ENCODE data around the gene TRABD2B.

DNA sequence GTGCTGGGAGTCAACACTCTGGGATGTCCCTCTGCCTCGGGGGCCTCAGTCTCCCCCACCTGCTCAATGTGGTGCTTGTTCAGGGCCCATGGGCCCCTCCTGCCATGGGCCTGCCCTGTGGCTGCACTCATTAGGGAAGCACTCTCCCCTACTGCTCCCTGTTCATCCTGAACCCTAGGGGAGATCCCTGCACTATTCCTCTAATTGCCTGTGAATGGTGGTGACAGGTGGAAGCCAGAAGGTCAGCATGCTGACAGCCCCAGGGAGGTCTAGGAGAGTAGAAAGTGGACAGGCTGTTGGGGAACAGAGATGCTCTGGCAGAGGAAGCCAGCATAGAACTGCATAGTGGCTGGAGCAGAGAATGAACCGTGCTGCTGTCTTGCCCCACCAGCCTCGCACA lies 217.6 kb downstream of the TRABD2B start:
- TF ChIP-seq, protein P1, sequence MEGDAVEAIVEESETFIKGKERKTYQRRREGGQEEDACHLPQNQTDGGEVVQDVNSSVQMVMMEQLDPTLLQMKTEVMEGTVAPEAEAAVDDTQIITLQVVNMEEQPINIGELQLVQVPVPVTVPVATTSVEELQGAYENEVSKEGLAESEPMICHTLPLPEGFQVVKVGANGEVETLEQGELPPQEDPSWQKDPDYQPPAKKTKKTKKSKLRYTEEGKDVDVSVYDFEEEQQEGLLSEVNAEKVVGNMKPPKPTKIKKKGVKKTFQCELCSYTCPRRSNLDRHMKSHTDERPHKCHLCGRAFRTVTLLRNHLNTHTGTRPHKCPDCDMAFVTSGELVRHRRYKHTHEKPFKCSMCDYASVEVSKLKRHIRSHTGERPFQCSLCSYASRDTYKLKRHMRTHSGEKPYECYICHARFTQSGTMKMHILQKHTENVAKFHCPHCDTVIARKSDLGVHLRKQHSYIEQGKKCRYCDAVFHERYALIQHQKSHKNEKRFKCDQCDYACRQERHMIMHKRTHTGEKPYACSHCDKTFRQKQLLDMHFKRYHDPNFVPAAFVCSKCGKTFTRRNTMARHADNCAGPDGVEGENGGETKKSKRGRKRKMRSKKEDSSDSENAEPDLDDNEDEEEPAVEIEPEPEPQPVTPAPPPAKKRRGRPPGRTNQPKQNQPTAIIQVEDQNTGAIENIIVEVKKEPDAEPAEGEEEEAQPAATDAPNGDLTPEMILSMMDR (IDR thresholded peaks at IDR 0.05) = no peak
- TF ChIP-seq POLR2A (IDR thresholded peaks at IDR 0.05) = no peak

Data from lower leg skin (tissue), 3 donors.